Epithelial cell of esophagus (primary cell): Measurements from ENCODE around the gene CPSF3.

Experiments used
- DNase-seq: peaks from one replicate; pipeline ENCODE4 v3.0.0; 2010; ENCODE audit warnings: low read depth
- H3K4me3 ChIP-seq: 2 replicates; pipeline ENCODE4 v1.5.1; 2011; ENCODE audit warnings: mild to moderate bottlenecking, low read length, control low read depth
- CTCF ChIP-seq: IDR thresholded peaks from 2 replicates; pipeline ENCODE4 v1.5.1; 2011; ENCODE audit warnings: low read depth, mild to moderate bottlenecking, low read length, control low read depth, inconsistent platforms; ENCODE audit not compliant: insufficient read depth; ENCODE audit errors: missing control alignments

Gene CPSF3

GRCh38 chr2:9405636-9406035 is 17.8 kb upstream of the CPSF3 start:
- TF ChIP-seq CTCF = no peak
- no peak overlapping the region for H3K4me3 ChIP-seq
- no peak for DNase-seq

GRCh38 chr2:9406529-9407362 is 16.7 kb upstream of the CPSF3 start:
- no peak for DNase-seq
- TF ChIP-seq CTCF = no peak

GRCh38 chr2:9407363-9407811 is 16.1 kb upstream of the CPSF3 start:
- no peak for TF ChIP-seq CTCF
- no peak overlapping the region for H3K4me3 ChIP-seq
- peak; percentile 89 for DNase-seq

More at GRCh38 chr2:9406529-9407362, 16.7 kb upstream of the CPSF3 start:
- no peak overlapping the region for H3K4me3 ChIP-seq

GRCh38 chr2:9408641-9409151 is 14.8 kb upstream of the CPSF3 start:
- no peak for TF ChIP-seq CTCF
- DNase-seq = peak; percentile 86
- no peak overlapping the region for H3K4me3 ChIP-seq

GRCh38 chr2:9410108-9410507 is 13.3 kb upstream of the CPSF3 start:
- no peak overlapping the region for H3K4me3 ChIP-seq
- DNase-seq = no peak
- no peak for TF ChIP-seq CTCF

GRCh38 chr2:9412781-9413180 is 10.7 kb upstream of the CPSF3 start:
- no peak for DNase-seq
- H3K4me3 ChIP-seq = no peak overlapping the region
- TF ChIP-seq CTCF = no peak

- H3K4me3 ChIP-seq = no peak overlapping the region
- no peak for TF ChIP-seq CTCF
- DNase-seq = peak; percentile 36
Observed at GRCh38 chr2:9415516-9416169, 7.8 kb upstream of the CPSF3 start.
